Neural progenitor cell (in vitro differentiated cells): ENCODE results near the gene KIF18A.

Experiments used
- CTCF ChIP-seq: fragments of 200-600 bp; sonication (generic); IDR thresholded peaks from 2 replicates; pipeline ENCODE4 v1.5.1; 2017; ENCODE audit warnings: antibody characterized with exemption, mild to moderate bottlenecking
- EZH2 ChIP-seq: fragments of 200-600 bp; sonication (generic); IDR thresholded peaks from 2 replicates; pipeline ENCODE4 v1.6.1; 2017; ENCODE audit warnings: antibody characterized with exemption, mild to moderate bottlenecking, moderate library complexity
- EZH2phosphoT487 ChIP-seq: fragments of 200-600 bp; sonication (generic); IDR thresholded peaks from 2 replicates; pipeline ENCODE4 v1.6.1; 2017; ENCODE audit warnings: antibody characterized with exemption

GRCh38 chr11:28038775-28039174 lies 69.2 kb downstream of the KIF18A start:
- TF ChIP-seq CTCF: no peak
- no peak for TF ChIP-seq EZH2
- TF ChIP-seq EZH2phosphoT487: no peak
